G401.6 (cell line): ENCODE results near the gene SGK1.
"Not testable (repeated sequence)": the region's sequence is repeated elsewhere in the genome, so short reads cannot be mapped to it uniquely, and the experiment has no call there.

Experiments
- FAIRE-seq: peaks from 2 replicates; lab custom pipeline; 2012; peaks lifted over from hg19 to GRCh38; lab: Jason Lieb, UNC

SGK1 gene

DNA sequence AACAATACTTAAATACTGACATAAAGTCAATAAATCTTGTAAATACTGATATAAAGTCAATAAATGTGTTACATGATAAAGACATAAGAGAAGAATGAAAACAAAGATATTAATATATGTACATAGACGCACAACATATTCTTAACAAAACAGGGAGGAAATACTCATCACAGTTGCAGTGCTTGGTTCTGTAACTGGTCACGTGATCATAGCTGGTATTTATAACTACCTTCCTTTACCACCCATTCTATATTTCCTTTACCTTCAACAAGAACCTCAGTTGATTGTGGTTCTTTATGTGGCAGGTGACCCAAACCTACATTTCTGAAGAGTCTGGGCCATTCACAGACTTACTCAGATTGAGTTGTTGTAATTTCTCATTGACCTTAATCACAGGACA is 131.6 kb downstream of the SGK1 start:
- no peak for FAIRE-seq

GRCh38 chr6:134185277-134185676 is 132.6 kb downstream of the SGK1 start:
- FAIRE-seq = no peak

DNA sequence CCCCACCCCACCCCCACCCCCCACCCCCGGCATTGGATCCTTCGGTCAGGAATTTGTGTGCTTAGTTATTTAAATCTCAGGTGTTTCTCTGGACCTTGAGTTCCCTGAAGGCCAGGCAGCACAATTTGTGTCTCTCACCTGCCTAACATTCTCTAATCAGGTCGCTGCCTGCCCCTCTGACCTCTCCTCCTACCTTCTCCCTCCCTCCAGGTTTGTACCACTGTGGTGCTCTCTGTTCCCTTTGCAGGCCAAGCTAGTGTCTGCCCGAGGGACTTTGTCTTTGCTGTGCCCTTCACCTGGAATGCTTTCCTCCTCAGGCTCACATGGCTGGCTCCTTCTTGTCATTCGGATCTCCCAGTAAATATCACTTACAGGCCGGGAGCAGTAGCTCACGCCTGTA is 134.1 kb downstream of the SGK1 start:
- no peak for FAIRE-seq

DNA sequence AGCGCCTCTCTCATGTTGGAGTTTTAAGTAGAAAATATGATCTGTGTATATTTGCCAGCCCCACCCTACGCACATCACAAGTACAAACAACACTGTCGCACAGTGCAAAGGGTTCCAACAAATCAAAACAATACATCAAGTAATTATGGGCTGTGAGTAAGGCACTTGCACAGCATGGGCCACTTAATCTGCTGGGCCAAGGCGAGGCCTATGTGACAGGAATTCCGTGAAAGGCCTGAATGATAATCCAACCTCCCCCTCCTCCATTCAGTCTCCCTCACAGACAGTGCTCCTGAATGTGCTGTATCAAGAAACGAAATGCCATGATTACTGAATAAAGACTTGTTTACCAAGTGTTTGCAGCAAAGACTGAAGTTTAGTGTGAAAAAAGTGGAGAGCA is 135.4 kb downstream of the SGK1 start:
- FAIRE-seq = no peak

- FAIRE-seq = not testable (repeated sequence)
These were observed 136.2 kb downstream of the SGK1 start for GRCh38 chr6:134181726-134182125.

DNA sequence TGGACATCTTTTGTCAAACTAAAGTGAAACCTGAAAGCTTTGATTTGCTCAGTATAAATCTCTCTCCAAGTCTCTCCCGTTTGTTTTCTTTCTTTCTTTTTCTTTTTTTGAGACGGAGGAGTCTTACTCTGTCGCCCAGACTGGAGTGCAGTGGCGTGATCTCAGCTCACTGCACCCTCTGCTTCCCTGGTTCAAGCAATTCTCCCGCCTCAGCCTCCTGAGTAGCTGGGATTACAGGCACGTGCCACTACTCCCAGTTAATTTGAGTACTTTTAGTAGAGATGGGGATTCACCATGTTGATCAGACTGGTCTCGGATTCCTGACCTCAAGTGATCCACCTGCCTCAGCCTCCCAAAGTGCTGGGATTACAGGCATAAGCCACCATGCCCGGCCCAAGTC is 136.7 kb downstream of the SGK1 start:
- FAIRE-seq = not testable (repeated sequence)

GRCh38 chr6:134180540-134180939 is 137.4 kb downstream of the SGK1 start:
- not testable (repeated sequence) for FAIRE-seq

DNA sequence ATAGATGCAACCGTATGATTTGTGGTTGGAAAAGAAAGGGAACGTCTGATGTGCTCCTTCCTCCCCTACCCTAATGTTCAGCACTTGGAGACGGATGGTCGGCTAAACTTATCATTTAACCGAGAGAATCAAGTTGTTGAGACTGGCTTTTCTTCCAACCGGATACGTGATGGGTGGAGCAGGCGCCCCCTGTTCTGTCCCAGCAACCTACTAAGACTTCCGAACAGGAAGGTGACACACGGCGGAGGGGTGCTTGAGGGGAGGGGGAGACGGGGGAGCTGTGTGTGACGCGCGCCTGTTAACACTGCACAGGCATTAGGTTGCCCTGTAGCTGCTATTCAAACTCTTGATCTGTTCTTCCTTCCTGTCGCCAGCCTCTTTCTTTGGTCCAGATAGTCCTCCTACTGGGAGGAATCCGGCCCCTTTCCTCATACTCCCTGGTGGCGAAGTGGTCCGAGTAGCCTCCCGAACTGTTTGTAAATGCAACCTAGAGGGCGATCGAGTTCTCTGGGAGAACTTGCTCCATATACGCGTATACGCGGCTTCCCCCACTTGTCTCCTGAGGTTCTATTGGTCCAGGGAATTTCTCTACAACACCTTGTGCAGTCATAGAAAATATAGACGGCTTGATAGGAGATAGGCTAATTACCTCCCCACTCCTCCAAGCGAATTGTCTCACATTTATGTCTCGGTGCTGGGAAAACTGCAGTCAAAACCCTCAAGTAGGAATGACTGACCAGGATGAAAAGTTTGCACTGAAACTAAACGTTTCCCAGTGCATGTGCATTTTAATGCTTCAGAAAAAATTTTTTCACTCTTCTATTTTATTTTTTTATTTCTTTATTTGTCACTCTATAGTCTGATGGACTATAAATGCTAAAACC is 139.5 kb downstream of the SGK1 start:
- no peak for FAIRE-seq

DNA sequence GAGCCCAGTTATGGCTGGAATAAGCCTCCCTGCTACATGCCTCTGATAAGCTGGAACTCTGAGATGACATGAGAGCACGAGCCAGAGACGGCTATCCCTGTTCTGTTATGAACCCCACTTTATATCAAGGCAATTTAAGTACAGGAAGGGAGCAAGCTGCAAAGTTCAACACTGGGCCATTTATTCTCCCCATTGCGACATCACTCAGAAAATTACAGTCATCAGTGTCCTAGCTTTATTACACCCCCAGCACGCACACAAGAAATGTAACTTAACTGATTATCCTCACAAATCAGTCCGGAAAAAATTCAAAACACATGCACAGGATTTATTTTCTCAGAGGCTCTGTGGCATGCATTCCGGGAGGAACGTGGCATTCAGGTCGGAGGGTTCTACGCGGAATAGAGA is 140.2 kb downstream of the SGK1 start:
- FAIRE-seq = no peak

GRCh38 chr6:134177236-134177635 is 140.7 kb downstream of the SGK1 start:
- FAIRE-seq = no peak

DNA sequence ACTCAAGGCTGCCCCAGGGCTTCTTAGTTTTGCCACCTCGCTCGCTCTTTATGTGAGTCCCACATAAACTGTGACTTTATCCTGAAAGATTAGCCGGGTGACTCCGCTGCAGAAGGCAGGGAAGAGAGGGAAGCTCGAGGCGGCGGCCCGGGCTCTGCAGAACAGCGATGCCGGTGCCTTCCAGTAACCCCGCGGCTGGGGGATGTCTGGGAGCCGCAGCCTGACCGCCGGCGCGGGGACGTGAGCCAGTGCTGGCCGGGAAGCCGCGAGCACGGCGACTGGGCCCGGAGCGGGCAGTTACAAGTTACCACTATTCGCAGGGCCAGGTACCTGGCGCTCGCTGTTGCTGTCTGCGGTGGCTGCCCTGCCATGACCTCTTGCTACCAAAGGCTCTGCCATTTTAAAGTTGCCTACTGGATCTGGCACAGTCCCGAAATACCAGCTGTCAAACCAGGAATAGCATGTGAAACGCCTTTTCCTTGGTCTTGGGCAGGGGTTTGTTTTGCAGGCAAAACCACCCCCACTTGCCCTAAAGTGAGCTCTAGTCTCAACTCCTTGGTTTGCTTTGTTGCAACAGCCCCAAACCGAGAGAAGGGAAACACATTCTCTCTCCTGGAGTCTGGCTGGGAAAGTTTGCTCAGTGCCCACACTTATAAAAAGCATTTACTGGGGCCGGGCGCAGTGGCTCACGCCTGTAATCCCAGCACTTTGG is 141.5 kb downstream of the SGK1 start:
- FAIRE-seq = no peak

GRCh38 chr6:134175532-134176263 is 142.2 kb downstream of the SGK1 start:
- FAIRE-seq = no peak

- FAIRE-seq = no peak
These were observed 143.0 kb downstream of the SGK1 start for GRCh38 chr6:134174672-134175531.

GRCh38 chr6:134173936-134174671 is 143.8 kb downstream of the SGK1 start:
- FAIRE-seq = peak; percentile 85

GRCh38 chr6:134173366-134173725 is 144.6 kb downstream of the SGK1 start:
- no peak for FAIRE-seq

- FAIRE-seq = no peak
These were observed 145.1 kb downstream of the SGK1 start for GRCh38 chr6:134172706-134173365.

- FAIRE-seq = no peak
These were observed 145.7 kb downstream of the SGK1 start for GRCh38 chr6:134172020-134172705.

DNA sequence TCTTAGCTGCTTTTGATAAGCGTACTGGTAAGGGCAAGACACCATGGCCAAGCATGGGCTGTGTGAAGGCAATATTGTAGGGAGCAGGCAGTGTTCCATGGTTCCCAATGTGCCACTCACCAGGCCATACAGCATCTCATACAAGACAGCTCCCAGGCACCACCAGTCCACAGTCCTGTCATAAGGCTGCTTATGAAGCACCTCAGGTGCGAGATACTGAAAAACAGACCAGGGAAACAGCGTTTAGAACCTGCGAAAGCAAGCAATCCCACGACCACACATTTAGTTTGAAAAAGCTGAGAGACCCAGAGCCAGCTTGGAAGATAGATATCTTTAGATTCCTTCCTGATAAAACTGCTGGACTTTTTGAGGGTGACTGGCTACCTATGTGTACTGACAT is 146.4 kb downstream of the SGK1 start:
- FAIRE-seq = no peak

DNA sequence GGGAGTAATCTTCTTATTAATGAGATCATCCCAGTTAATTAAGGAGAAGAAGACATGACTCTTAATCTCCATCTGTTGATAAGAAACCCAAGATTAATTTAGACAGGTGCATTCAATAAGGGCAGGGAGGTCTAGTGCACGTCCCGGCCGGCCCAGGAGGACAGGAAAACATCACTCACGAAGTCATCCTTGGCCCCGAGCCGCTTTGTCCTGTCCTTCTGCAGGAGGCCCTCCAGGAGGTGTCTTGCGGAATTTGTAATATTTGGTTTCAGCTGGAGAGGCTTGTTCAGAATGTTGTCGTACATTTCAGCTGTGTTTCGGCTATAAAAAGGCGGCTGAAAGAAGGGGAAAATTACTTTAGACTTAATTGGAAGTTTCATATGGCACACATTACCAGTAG is 147.1 kb downstream of the SGK1 start:
- no peak for FAIRE-seq

DNA sequence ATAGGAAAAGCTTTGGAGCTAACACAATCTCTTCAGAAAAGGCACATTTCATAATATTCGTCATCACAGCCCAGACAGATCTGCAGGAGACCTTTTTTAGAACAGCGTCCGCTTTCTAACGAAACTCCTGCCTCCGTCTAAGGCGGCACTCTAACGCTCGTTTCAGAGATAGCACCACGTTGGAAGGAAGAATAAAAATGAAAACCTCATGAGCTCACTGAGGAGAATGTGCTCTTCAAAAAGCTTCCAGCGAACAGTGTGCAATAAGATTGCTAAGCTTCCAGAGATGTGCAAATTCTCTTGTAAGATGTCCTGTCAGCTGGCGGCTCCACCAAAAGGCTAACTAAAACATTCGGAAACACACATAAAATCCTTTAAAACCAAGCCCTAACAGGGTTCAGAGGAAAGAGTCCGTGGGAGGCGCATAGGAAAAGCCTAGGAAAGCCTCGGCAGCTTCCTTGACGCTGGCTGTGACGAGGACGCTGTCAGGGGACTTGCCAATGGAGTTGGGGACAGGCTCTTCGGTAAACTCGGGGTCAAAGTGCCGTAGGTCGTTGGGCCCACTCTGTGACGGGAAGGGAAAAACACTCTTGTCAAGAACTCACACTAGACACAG is 147.9 kb downstream of the SGK1 start:
- no peak for FAIRE-seq
